ENCODE measurements around the gene TEKTIP1. TPM values are rescaled to one million over a fixed set of nuclear protein-coding genes. Genes with fewer than 3 reads are reported as not detected.

TEKTIP1 gene
- total RNA-seq, 1 experiment from 2014 or later: 0.49 TPM

GRCh38 chr19:3548606-3549005 lies 9.6 kb downstream of the TEKTIP1 start:
- intact Hi-C loops (cut with micrococcal nuclease): no loop called here
- DNase-seq (ENCODE audit: unreplicated experiment): no peak
- Mint-ChIP-seq H3K4me3 (ENCODE audit: unreplicated experiment) (no peak overlapping the region), H3K9me3 (ENCODE audit: unreplicated experiment) (no peaks in the 10 kb centered on the region), H3K27ac (ENCODE audit: low read depth, unreplicated experiment) (no peak overlapping the region), H3K27me3 (ENCODE audit: insufficient read depth, unreplicated experiment) (no peaks in the 10 kb centered on the region), H3K4me1 (ENCODE audit: insufficient read depth, unreplicated experiment) (peaks cover 11% of the 10 kb centered on the region), H3K36me3 (ENCODE audit: insufficient read depth, unreplicated experiment) (peaks cover 58% of the 10 kb centered on the region)
- no TSS peak for BruUV-seq (replicated peaks)
- TF ChIP-seq CTCF (IDR thresholded peaks at IDR 0.05; ENCODE audit: unreplicated experiment): no peak
- ChIA-PET CTCF (interaction anchor here (0.8 to 1.2 kb wide), 3 partner anchors 18 to 27 kb away, joined by 3 to 5 read pairs (median 4); no protein-coding TSS in a partner anchor), POLR2A (interaction anchor here (0.5 kb wide), 1 partner anchor 234 kb away, joined by 3 read pairs; no protein-coding TSS in a partner anchor)

- no peaks in the 10 kb centered on the region for H3K27me3 Mint-ChIP-seq (ENCODE audit: insufficient read depth, unreplicated experiment)
- ChIA-PET POLR2A (no interaction called here), CTCF (interaction anchor here (1.0 kb wide), 1 partner anchor 28 kb away, joined by 5 read pairs; no protein-coding TSS in a partner anchor)
- no TSS peak for BruUV-seq (replicated peaks)
- TF ChIP-seq CTCF (IDR thresholded peaks at IDR 0.05; ENCODE audit: unreplicated experiment): no peak
- H3K27ac Mint-ChIP-seq (ENCODE audit: low read depth, unreplicated experiment): no peak overlapping the region
- no peak overlapping the region for H3K4me3 Mint-ChIP-seq (ENCODE audit: unreplicated experiment)
- intact Hi-C loops (cut with micrococcal nuclease): loop anchor here (10.0 kb wide), 1 partner anchor 155 kb away; the partner anchor contains the start of genes PIP5K1C and TJP3
- peaks cover 54% of the 10 kb centered on the region for H3K36me3 Mint-ChIP-seq (ENCODE audit: insufficient read depth, unreplicated experiment)
- H3K9me3 Mint-ChIP-seq (ENCODE audit: unreplicated experiment): no peaks in the 10 kb centered on the region
- no peak for DNase-seq (ENCODE audit: unreplicated experiment)
- peaks cover 10% of the 10 kb centered on the region for H3K4me1 Mint-ChIP-seq (ENCODE audit: insufficient read depth, unreplicated experiment)
Measured at GRCh38 chr19:3549816-3550215, 10.8 kb downstream of the TEKTIP1 start.

- ChIA-PET POLR2A (interaction anchor here (0.7 kb wide), 2 partner anchors 11 to 114 kb away, joined by 3 read pairs; no protein-coding TSS in a partner anchor), CTCF (no interaction called here)
- TF ChIP-seq CTCF (IDR thresholded peaks at IDR 0.05; ENCODE audit: unreplicated experiment): no peak
- no peaks in the 10 kb centered on the region for H3K27me3 Mint-ChIP-seq (ENCODE audit: insufficient read depth, unreplicated experiment)
- peaks cover 44% of the 10 kb centered on the region for H3K36me3 Mint-ChIP-seq (ENCODE audit: insufficient read depth, unreplicated experiment)
- H3K4me1 Mint-ChIP-seq (ENCODE audit: insufficient read depth, unreplicated experiment): peaks cover 2% of the 10 kb centered on the region
- no peak for DNase-seq (ENCODE audit: unreplicated experiment)
- no peaks in the 10 kb centered on the region for H3K9me3 Mint-ChIP-seq (ENCODE audit: unreplicated experiment)
- intact Hi-C loops (cut with micrococcal nuclease): loop anchor here (10.0 kb wide), 1 partner anchor 154 kb away; the partner anchor contains the start of genes PIP5K1C and TJP3
- H3K27ac Mint-ChIP-seq (ENCODE audit: low read depth, unreplicated experiment): no peak overlapping the region
- no peak overlapping the region for H3K4me3 Mint-ChIP-seq (ENCODE audit: unreplicated experiment)
- BruUV-seq (replicated peaks): no TSS peak
Measured at GRCh38 chr19:3550947-3551791, 12.2 kb downstream of the TEKTIP1 start.

GRCh38 chr19:3551792-3552095 lies 12.8 kb downstream of the TEKTIP1 start:
- Mint-ChIP-seq H3K27me3 (ENCODE audit: insufficient read depth, unreplicated experiment) (no peaks in the 10 kb centered on the region), H3K4me1 (ENCODE audit: insufficient read depth, unreplicated experiment) (peaks cover 8% of the 10 kb centered on the region), H3K9me3 (ENCODE audit: unreplicated experiment) (no peaks in the 10 kb centered on the region), H3K4me3 (ENCODE audit: unreplicated experiment) (no peak overlapping the region), H3K27ac (ENCODE audit: low read depth, unreplicated experiment) (no peak overlapping the region), H3K36me3 (ENCODE audit: insufficient read depth, unreplicated experiment) (peaks cover 48% of the 10 kb centered on the region)
- DNase-seq (ENCODE audit: unreplicated experiment): no peak
- ChIA-PET POLR2A (no interaction called here), CTCF (no interaction called here)
- BruUV-seq (replicated peaks): no TSS peak
- intact Hi-C loops (cut with micrococcal nuclease): loop anchor here (10.0 kb wide), 1 partner anchor 153 kb away; the partner anchor contains the start of genes PIP5K1C and TJP3
- TF ChIP-seq CTCF (IDR thresholded peaks at IDR 0.05; ENCODE audit: unreplicated experiment): no peak
